CD8-positive, alpha-beta memory T cell (primary cell): Measurements from ENCODE around the gene HOPX. TPM values are rescaled to one million over a fixed set of nuclear protein-coding genes. Genes with fewer than 3 reads are reported as not detected.
"Not testable (repeated sequence)": the region's sequence is repeated elsewhere in the genome, so short reads cannot be mapped to it uniquely, and the experiment has no call there.

Source experiments
- CTCF ChIA-PET: fragments of 350-600 bp; sonication (Branson Sonifier 250); formaldehyde crosslinking; loops from one replicate; lab custom pipeline; 2021; ENCODE audit warnings: antibody characterized with exemption; lab: Charles Lee
- POLR2A ChIA-PET: fragments of 350-600 bp; sonication (Branson Sonifier 250); formaldehyde crosslinking; loops from one replicate; lab custom pipeline; 2021; ENCODE audit warnings: antibody characterized with exemption; lab: Charles Lee
- DNase-seq, 5 donors: peaks; one replicate each; pipeline versions ENCODE4 v3.0.0 to v3.0.0-alpha.2; 2020 to 2022; ENCODE audit warnings: mixed read lengths in 1 of 5
- H3K27ac ChIP-seq: one replicate; pipeline ENCODE4 v1.7.0; 2013; ENCODE audit warnings: low read depth, mild to moderate bottlenecking, low read length, moderate library complexity
- H3K27me3 ChIP-seq: 2 replicates; pipeline ENCODE4 v1.7.0; 2013; ENCODE audit warnings: low read length, mild to moderate bottlenecking; ENCODE audit not compliant: insufficient read depth, poor library complexity, severe bottlenecking
- H3K36me3 ChIP-seq: 2 replicates; pipeline ENCODE4 v1.7.0; 2013; ENCODE audit warnings: mild to moderate bottlenecking, low read length, moderate library complexity; ENCODE audit not compliant: insufficient read depth
- H3K4me1 ChIP-seq: 2 replicates; pipeline ENCODE4 v1.7.0; 2013; ENCODE audit warnings: mild to moderate bottlenecking, low read length, moderate library complexity; ENCODE audit not compliant: insufficient read depth
- H3K4me3 ChIP-seq: 2 replicates; pipeline ENCODE4 v1.7.0; 2013; ENCODE audit warnings: mild to moderate bottlenecking, low read length
- H3K9me3 ChIP-seq: 2 replicates; pipeline ENCODE4 v1.7.0; 2013; ENCODE audit warnings: mild to moderate bottlenecking, low read length
- H3K27ac Mint-ChIP-seq, 8 donors: one replicate each; pipeline ENCODE4 v1.8.0; 2020 to 2021; ENCODE audit warnings: mixed read lengths in 8 of 8, mild to moderate bottlenecking in 6 of 8, inconsistent platforms in 3 of 8, moderate library complexity in 3 of 8
- H3K27me3 Mint-ChIP-seq, 2 donors: one replicate each; pipeline ENCODE4 v1.8.0; 2020 to 2021; ENCODE audit warnings: mixed read lengths in 2 of 2, mild to moderate bottlenecking in 1 of 2, moderate library complexity in 1 of 2
- H3K36me3 Mint-ChIP-seq, 3 donors: one replicate each; pipeline ENCODE4 v1.8.0; 2020 to 2021; ENCODE audit warnings: mixed read lengths in 3 of 3, inconsistent platforms in 1 of 3, mild to moderate bottlenecking in 1 of 3
- H3K4me1 Mint-ChIP-seq, 3 donors: one replicate each; pipeline ENCODE4 v1.8.0; 2020 to 2021; ENCODE audit warnings: mixed read lengths in 3 of 3, inconsistent platforms in 1 of 3, mild to moderate bottlenecking in 1 of 3
- H3K4me3 Mint-ChIP-seq, 7 donors: one replicate each; pipeline ENCODE4 v1.8.0; 2020 to 2021; ENCODE audit warnings: mixed read lengths in 7 of 7, mild to moderate bottlenecking in 6 of 7, moderate library complexity in 4 of 7, inconsistent platforms in 2 of 7
- H3K9me3 Mint-ChIP-seq, 5 donors: one replicate each; pipeline ENCODE4 v1.8.0; 2020 to 2022; ENCODE audit warnings: mixed read lengths in 5 of 5, mild to moderate bottlenecking in 3 of 5, moderate library complexity in 2 of 5, inconsistent platforms in 1 of 5
- polyA plus RNA-seq: library from polyadenylated mRNA; unstranded; fragments of 300-500 nt; fragmentation: Illumina TruSeq; gene quantifications from one replicate; pipeline ENCODE4 v1.2.3, GENCODE V29; 2021
- total RNA-seq, 2 experiments: library from RNA; stranded (reverse); gene quantifications; one replicate each; pipeline ENCODE4 v1.2.3, GENCODE V29; 2021

The HOPX gene, protein sequence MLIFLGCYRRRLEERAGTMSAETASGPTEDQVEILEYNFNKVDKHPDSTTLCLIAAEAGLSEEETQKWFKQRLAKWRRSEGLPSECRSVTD
- 100 to 1,000 TPM; 159 to 171 TPM for total RNA-seq
- polyA plus RNA-seq, result 285 TPM

DNA sequence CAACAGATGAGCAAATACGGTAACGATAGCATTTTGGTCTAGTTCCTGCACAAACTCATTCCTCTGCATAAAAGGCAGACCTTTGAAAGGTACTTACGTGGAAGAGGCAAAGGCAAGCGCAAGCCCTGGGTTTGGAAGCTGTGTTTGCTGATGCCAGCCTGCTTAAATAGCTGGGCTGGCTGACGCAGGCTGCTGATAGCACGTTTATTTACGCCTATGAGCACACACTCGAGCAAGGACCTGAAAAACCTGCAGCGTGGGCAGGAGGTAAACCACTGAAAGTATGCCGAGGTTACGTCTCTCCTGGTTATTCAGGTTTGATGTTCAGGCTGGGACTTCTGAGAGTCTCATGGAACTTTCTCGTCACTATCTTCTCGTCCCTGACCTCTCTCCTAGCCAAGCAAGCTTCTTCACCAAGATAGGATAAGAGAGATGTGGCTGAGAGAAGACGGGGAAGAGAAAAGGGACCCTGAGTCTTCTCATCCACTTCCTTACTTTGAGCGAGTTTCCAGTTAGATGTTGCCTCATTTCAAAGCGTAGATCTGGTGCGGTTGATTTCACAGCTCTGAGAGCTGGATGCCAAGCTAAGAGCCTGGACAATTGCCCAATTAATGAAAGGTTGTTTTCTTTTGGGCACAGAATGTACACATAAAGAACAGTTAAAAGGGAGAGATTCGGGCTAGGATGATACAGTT lies at the start of gene HOPX:
Gene HOPX (minus strand): TSS at position 139 of the 695 bp plus-strand sequence. CDS start 23,480 bp downstream, outside the sequence.
- Histone ChIP-seq H3K27me3 (peaks cover 6% of the 10 kb centered on the region), H3K36me3 (no peaks in the 10 kb centered on the region), H3K9me3 (no peaks in the 10 kb centered on the region), H3K4me1 (no peaks in the 10 kb centered on the region), H3K4me3 (peak within 1 kb of the TSS; percentile 50), H3K27ac (no peak within 1 kb of the TSS)
- H3K27ac Mint-ChIP-seq, result peak within 1 kb of the TSS in 6 of 8 donors; percentile 7 to 71 (median 48)
- ChIA-PET CTCF (interaction anchor here (1.2 to 1.4 kb wide), 2 partner anchors 26 to 73 kb away, joined by 3 read pairs; no protein-coding TSS in a partner anchor), POLR2A (no interaction called here)
- H3K27me3 Mint-ChIP-seq, result peaks cover 0 to 17% of the 10 kb centered on the region in 2 donors
- no peaks in the 10 kb centered on the region for H3K36me3 Mint-ChIP-seq
- H3K4me1 Mint-ChIP-seq, result peaks cover 11 to 20% (median 19%) of the 10 kb centered on the region in 3 donors
- peak within 1 kb of the TSS; percentile 1 to 80 (median 73) for H3K4me3 Mint-ChIP-seq
- DNase-seq, result peak in 2 of 5 donors; percentile 28 to 39
- no peaks in the 10 kb centered on the region for H3K9me3 Mint-ChIP-seq

DNA sequence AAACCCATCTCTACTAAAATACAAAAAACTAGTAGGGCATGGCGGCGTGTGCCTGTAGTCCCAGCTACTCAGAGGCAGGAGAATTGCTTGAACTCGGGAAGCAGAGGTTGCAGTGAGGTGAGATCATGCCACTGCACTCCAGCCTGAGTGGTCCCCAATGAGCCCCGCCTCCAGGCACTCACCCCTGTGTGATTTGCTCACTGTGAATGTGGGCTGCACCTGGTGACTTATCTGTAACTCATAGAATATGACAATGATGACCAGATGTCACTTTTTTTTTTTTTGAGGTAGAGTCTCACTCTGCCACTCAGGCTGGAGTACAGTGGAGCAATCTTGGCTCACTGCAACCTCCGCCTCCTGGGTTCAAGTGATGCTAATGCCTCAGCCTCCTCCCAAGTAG lies 49.0 kb upstream of the HOPX start:
- ChIA-PET CTCF (interaction anchor here (1.5 kb wide), 1 partner anchor 159 kb away, joined by 3 read pairs; no protein-coding TSS in a partner anchor), POLR2A (no interaction called here)
- H3K27ac ChIP-seq, result no peak overlapping the region
- no peaks in the 10 kb centered on the region for H3K27me3 ChIP-seq
- DNase-seq, result no peak
- H3K36me3 ChIP-seq, result no peaks in the 10 kb centered on the region
- peaks cover 0 to 9% (median 0%) of the 10 kb centered on the region in 3 donors for H3K36me3 Mint-ChIP-seq
- no peak overlapping the region for H3K4me3 Mint-ChIP-seq
- H3K4me1 Mint-ChIP-seq, result no peaks in the 10 kb centered on the region
- no peaks in the 10 kb centered on the region for H3K9me3 Mint-ChIP-seq
- H3K9me3 ChIP-seq, result no peaks in the 10 kb centered on the region
- H3K27ac Mint-ChIP-seq, result no peak overlapping the region
- no peaks in the 10 kb centered on the region for H3K4me1 ChIP-seq
- H3K27me3 Mint-ChIP-seq, result peaks cover 0 to 4% of the 10 kb centered on the region in 2 donors
- no peak overlapping the region for H3K4me3 ChIP-seq

DNA sequence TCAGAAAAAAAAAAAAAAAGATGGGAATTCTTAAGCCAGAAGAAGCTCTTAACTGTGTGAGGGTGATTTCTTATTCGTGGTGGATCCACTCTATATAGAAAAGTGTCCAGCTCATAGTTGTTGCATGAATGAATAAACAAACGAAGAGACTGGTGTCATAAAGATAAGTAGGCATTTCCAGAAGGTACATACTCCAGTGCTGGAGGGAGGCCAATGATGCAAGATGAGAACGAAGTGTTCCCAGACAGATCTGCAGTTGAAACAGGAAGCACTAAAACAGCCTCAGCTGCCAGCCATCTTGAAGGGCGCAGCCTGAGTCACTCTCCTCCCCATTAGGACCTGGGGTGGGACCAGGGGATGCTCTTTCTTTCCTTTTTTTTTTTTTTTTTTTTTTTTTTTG lies 47.4 kb upstream of the HOPX start:
- Mint-ChIP-seq H3K4me3 (no peak overlapping the region), H3K4me1 (peaks cover under 1 to 4% (median under 1%) of the 10 kb centered on the region in 3 donors), H3K27me3 (peaks cover 0 to 3% of the 10 kb centered on the region in 2 donors), H3K9me3 (no peaks in the 10 kb centered on the region), H3K36me3 (peaks cover 0 to 9% (median 0%) of the 10 kb centered on the region in 3 donors), H3K27ac (no peak overlapping the region)
- POLR2A ChIA-PET, result no interaction called here
- H3K4me1 ChIP-seq, result no peaks in the 10 kb centered on the region
- no peak for DNase-seq
- CTCF ChIA-PET, result interaction anchor here (0.7 kb wide), 1 partner anchor 62 kb away, joined by 4 read pairs; no protein-coding TSS in a partner anchor
- H3K27me3 ChIP-seq, result no peaks in the 10 kb centered on the region
- H3K36me3 ChIP-seq, result no peaks in the 10 kb centered on the region
- no peak overlapping the region for H3K4me3 ChIP-seq
- no peak overlapping the region for H3K27ac ChIP-seq
- no peaks in the 10 kb centered on the region for H3K9me3 ChIP-seq

DNA sequence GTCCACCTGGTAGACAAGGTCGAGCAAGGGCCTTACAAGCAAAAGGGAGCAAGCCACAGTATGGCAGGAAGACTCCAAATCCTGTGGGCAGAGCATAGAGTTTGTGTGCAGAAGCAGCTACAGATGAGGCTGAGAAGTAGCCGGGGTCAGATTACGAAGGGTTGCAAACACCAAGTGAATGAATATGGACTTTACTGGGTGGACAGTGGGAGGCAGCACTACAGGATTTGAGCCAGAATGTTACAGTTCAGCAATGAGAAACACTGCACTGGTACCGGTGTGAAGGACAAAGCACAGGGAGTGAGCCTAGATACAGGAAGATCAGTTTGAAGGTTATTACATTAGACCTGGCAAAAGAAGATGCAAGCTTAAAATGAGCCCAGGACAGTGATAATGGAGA lies 46.1 kb upstream of the HOPX start:
- Mint-ChIP-seq H3K4me3 (no peak overlapping the region), H3K36me3 (peaks cover 0 to 9% (median 0%) of the 10 kb centered on the region in 3 donors), H3K9me3 (no peaks in the 10 kb centered on the region), H3K4me1 (peaks cover 4 to 9% (median 5%) of the 10 kb centered on the region in 3 donors), H3K27me3 (peaks cover 0 to 3% of the 10 kb centered on the region in 2 donors), H3K27ac (no peak overlapping the region)
- POLR2A ChIA-PET, result interaction anchor here (0.6 kb wide), 1 partner anchor 14 kb away, joined by 5 read pairs; no protein-coding TSS in a partner anchor
- Histone ChIP-seq H3K9me3 (no peaks in the 10 kb centered on the region), H3K4me3 (no peak overlapping the region), H3K36me3 (no peaks in the 10 kb centered on the region), H3K27me3 (no peaks in the 10 kb centered on the region), H3K4me1 (no peaks in the 10 kb centered on the region), H3K27ac (no peak overlapping the region)
- DNase-seq, result no peak
- CTCF ChIA-PET, result no interaction called here

DNA sequence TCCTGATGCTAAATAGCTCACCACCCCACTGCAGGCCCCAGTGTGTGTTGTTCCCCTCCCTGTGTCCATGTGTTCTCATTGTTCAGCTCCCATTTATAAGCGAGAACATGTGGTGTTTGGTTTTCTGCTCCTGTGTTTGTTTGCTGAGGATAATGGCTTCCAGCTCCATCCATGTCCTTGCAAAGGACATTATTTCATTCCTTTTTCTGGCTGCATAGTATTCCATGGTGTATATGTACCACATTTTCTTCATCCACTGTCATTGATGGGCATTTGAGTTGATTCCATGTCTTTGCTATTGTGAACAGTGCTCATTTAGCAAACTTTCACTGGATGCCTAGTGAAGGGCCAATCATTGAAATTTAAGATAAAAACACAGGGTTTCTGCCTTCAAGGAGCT lies 45.5 kb upstream of the HOPX start:
- H3K4me1 ChIP-seq, DNase-seq, H3K4me3 Mint-ChIP-seq, CTCF ChIA-PET, H3K27ac ChIP-seq, H3K36me3 ChIP-seq, H3K27me3 ChIP-seq, H3K9me3 Mint-ChIP-seq, H3K9me3 ChIP-seq, H3K27ac Mint-ChIP-seq, H3K36me3 Mint-ChIP-seq, H3K27me3 Mint-ChIP-seq, H3K4me3 ChIP-seq, H3K4me1 Mint-ChIP-seq: not testable (repeated sequence)
- POLR2A ChIA-PET, result interaction anchor here (0.6 kb wide), 1 partner anchor 15 kb away, joined by 5 read pairs; no protein-coding TSS in a partner anchor

DNA sequence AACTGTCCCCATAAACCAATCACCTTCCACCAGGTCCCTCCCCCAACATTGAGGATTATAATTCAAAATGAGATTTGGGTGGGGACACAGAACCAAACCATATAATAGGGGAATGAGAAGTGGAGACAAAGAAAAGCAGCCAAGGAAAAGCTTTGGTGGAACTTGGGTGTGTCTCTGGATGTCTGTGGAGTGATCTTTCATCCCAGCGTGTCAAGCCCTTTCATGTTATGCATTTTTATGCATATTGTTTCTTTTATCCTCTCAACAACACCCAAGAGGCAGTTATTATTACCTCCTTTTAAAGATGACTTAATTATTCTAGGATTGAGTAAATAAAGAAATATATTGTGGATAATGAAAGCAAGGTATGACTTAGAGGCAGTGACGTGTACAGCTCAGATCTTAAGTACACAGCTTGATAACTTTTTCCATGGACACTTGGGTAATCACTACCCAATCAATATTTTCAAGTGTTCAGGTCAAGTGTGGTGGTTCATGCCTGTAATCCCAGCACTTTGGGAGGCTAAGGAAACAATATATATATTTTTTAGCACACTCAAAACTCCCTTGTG lies 42.6 kb upstream of the HOPX start:
- peak overlapping the region in 1 of 7 donors; percentile 32 for H3K4me3 Mint-ChIP-seq
- no peaks in the 10 kb centered on the region for H3K27me3 ChIP-seq
- peaks cover 0 to 3% of the 10 kb centered on the region in 2 donors for H3K27me3 Mint-ChIP-seq
- H3K27ac ChIP-seq, result no peak overlapping the region
- H3K36me3 Mint-ChIP-seq, result peaks cover 0 to 9% (median 0%) of the 10 kb centered on the region in 3 donors
- H3K9me3 ChIP-seq, result no peaks in the 10 kb centered on the region
- ChIA-PET CTCF (no interaction called here), POLR2A (no interaction called here)
- no peaks in the 10 kb centered on the region for H3K9me3 Mint-ChIP-seq
- no peak for DNase-seq
- H3K27ac Mint-ChIP-seq, result peak overlapping the region in 2 of 8 donors; percentile 9 to 40
- H3K4me1 Mint-ChIP-seq, result peaks cover 4 to 9% (median 5%) of the 10 kb centered on the region in 3 donors
- no peak overlapping the region for H3K4me3 ChIP-seq
- no peaks in the 10 kb centered on the region for H3K4me1 ChIP-seq
- H3K36me3 ChIP-seq, result no peaks in the 10 kb centered on the region

DNA sequence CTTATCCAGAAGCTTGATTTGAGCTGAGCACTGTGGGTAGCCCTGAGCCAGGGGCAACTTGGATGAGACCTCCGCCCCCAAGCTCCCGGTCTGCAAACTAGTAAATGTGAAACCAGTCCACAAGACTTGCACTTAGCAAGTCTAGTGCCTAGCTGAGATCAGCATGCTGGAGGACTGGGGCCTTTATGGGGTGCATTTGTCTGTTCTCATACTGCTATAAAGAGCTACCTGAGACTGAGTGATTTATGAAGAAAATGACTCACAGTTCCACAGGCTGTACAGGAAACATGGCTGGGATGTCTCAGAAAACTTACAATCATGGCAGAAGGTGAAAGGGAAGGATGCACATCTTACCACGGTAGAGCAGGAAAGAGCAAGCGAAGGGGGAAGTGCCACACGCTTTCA lies 42.1 kb upstream of the HOPX start:
- no peak overlapping the region for H3K4me3 ChIP-seq
- CTCF ChIA-PET, result no interaction called here
- no peaks in the 10 kb centered on the region for H3K36me3 ChIP-seq
- Mint-ChIP-seq H3K9me3 (no peaks in the 10 kb centered on the region), H3K4me1 (peaks cover 4 to 9% (median 5%) of the 10 kb centered on the region in 3 donors), H3K27ac (peak overlapping the region in 3 of 8 donors; percentile 9 to 40 (median 35)), H3K27me3 (peaks cover 0 to 3% of the 10 kb centered on the region in 2 donors), H3K36me3 (peaks cover 0 to 9% (median 0%) of the 10 kb centered on the region in 3 donors), H3K4me3 (peak overlapping the region in 1 of 7 donors; percentile 32)
- no peaks in the 10 kb centered on the region for H3K4me1 ChIP-seq
- H3K27me3 ChIP-seq, result no peaks in the 10 kb centered on the region
- H3K27ac ChIP-seq, result no peak overlapping the region
- no peak for DNase-seq
- POLR2A ChIA-PET, result no interaction called here
- no peaks in the 10 kb centered on the region for H3K9me3 ChIP-seq

DNA sequence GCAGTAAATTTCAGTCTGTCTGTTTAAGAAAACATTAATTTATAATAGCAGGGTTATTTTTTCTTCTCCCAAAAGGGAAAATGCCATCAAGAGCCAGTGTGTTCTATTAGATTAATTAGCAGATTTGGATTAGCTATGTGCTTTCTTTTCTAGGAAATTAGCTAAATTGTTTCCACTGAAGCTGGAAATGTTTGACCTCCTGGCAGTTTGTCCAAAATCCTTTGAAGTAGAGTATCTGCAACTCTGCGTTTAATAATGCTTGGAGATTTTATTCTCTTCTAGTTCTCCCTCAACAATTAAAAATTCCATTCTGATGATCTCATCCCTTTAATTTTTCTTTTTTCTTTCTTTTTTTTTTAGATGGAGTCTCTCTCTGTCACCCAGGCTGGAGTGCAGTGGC lies 27.1 kb upstream of the HOPX start:
- Mint-ChIP-seq H3K36me3 (peaks cover 0 to 5% (median 3%) of the 10 kb centered on the region in 3 donors), H3K4me1 (no peaks in the 10 kb centered on the region), H3K4me3 (no peak overlapping the region), H3K27ac (no peak overlapping the region), H3K9me3 (peaks cover 0 to 2% (median 0%) of the 10 kb centered on the region in 5 donors), H3K27me3 (peaks cover 0 to 5% of the 10 kb centered on the region in 2 donors)
- Histone ChIP-seq H3K36me3 (no peaks in the 10 kb centered on the region), H3K9me3 (no peaks in the 10 kb centered on the region), H3K27ac (no peak overlapping the region), H3K27me3 (no peaks in the 10 kb centered on the region), H3K4me1 (no peaks in the 10 kb centered on the region), H3K4me3 (no peak overlapping the region)
- ChIA-PET CTCF (no interaction called here), POLR2A (no interaction called here)
- no peak for DNase-seq
